A673 (cell line): ENCODE results near the gene SETD3.

Source experiments
- EZH2 ChIP-seq: fragments of 200-600 bp; sonication (generic); IDR thresholded peaks from 2 replicates; pipeline ENCODE4 v1.6.1; 2017; ENCODE audit warnings: borderline replicate concordance, low read depth, mild to moderate bottlenecking, mixed read lengths, antibody characterized with exemption, low read length; ENCODE audit not compliant: poor library complexity, severe bottlenecking
- TF ChIP-seq, protein P1 (sequence below): fragments of 300-800, 200-600 bp; sonication (generic); conservative IDR thresholded peaks from 2 replicates; pipeline ENCODE4 v1.5.1; 2017; ENCODE audit warnings: low read depth, mild to moderate bottlenecking, antibody characterized with exemption, low read length, moderate library complexity, mixed read lengths

DNA sequence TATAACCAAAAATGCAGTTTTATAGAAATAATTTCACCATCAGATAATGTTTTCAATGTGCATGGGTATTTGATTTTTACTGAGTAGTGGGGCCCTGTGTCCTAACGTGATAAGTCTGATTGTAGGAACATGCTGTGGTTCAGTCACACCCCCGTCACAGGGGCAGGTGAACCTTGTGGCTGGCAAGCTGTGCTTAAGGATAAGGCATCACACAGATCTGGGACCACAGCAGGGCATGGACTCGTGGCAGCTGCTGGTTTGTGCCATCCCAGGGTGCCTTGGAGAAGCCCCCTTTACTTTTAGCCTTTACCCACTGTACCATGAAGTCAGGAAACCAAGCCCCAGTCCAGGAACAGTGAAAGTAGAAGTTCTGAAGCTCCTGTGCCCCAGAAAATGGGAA is 17.2 kb upstream of the SETD3 start:
- TF ChIP-seq, protein P1, sequence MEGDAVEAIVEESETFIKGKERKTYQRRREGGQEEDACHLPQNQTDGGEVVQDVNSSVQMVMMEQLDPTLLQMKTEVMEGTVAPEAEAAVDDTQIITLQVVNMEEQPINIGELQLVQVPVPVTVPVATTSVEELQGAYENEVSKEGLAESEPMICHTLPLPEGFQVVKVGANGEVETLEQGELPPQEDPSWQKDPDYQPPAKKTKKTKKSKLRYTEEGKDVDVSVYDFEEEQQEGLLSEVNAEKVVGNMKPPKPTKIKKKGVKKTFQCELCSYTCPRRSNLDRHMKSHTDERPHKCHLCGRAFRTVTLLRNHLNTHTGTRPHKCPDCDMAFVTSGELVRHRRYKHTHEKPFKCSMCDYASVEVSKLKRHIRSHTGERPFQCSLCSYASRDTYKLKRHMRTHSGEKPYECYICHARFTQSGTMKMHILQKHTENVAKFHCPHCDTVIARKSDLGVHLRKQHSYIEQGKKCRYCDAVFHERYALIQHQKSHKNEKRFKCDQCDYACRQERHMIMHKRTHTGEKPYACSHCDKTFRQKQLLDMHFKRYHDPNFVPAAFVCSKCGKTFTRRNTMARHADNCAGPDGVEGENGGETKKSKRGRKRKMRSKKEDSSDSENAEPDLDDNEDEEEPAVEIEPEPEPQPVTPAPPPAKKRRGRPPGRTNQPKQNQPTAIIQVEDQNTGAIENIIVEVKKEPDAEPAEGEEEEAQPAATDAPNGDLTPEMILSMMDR, result no peak
- TF ChIP-seq EZH2, result no peak
